PC-9 (cell line): ENCODE results near the gene CHRDL2. TPM values are rescaled to one million over a fixed set of nuclear protein-coding genes. Genes with fewer than 3 reads are reported as not detected.

Experiments used
- BruUV-seq: library from RNA; stranded (reverse); fragments of 400-500 nt; replicated peaks from 2 replicates; lab custom pipeline; 2021; lab: Mats Ljungman, UMichigan
- CTCF ChIA-PET: fragments of 300-600 bp; sonication (Branson Sonifier 250); formaldehyde crosslinking; loops from one replicate; lab custom pipeline; 2022; ENCODE audit warnings: antibody characterized with exemption; lab: Charles Lee
- POLR2A ChIA-PET: fragments of 300-600 bp; sonication (Branson Sonifier 250); formaldehyde crosslinking; loops from one replicate; lab custom pipeline; 2022; ENCODE audit warnings: antibody characterized with exemption; ENCODE audit not compliant: unreplicated experiment; lab: Charles Lee
- DNase-seq, 2 experiments: peaks; one replicate each; pipeline versions ENCODE4 v3.0.0 to v3.0.0-alpha.2; 2015 to 2022; ENCODE audit warnings: mixed read lengths in 1 of 2
- H2AFZ ChIP-seq: fragments of 200-600 bp; sonication (generic); 2 replicates; pipeline ENCODE4 v1.8.1; 2017; ENCODE audit warnings: antibody characterized with exemption
- H3F3A ChIP-seq: fragments of 200-600 bp; sonication (generic); 2 replicates; pipeline ENCODE4 v1.8.1; 2017; ENCODE audit warnings: antibody characterized with exemption, mild to moderate bottlenecking, low read depth; ENCODE audit not compliant: insufficient read depth
- H3K27ac ChIP-seq: fragments of 200-600 bp; sonication (generic); 2 replicates; pipeline ENCODE4 v1.6.1; 2016; ENCODE audit warnings: mixed run types
- H3K27me3 ChIP-seq: fragments of 200-600 bp; sonication (generic); 2 replicates; pipeline ENCODE4 v1.6.1; 2016; ENCODE audit warnings: low read depth, mixed run types; ENCODE audit not compliant: insufficient read depth
- H3K36me3 ChIP-seq: fragments of 200-600 bp; sonication (generic); 2 replicates; pipeline ENCODE4 v1.6.1; 2016; ENCODE audit warnings: low read depth, mixed run types
- H3K4me1 ChIP-seq: fragments of 200-600 bp; sonication (generic); replicated peaks from 2 replicates; pipeline ENCODE4 v1.6.1; 2016; ENCODE audit warnings: mixed run types; ENCODE audit not compliant: insufficient read depth
- H3K4me2 ChIP-seq: fragments of 200-600 bp; sonication (generic); 2 replicates; pipeline ENCODE4 v1.6.1; 2017; ENCODE audit warnings: mixed run types
- H3K4me3 ChIP-seq: fragments of 200-600 bp; sonication (generic); 2 replicates; pipeline ENCODE4 v1.6.1; 2016; ENCODE audit warnings: mixed run types
- H3K79me2 ChIP-seq: fragments of 200-600 bp; sonication (generic); 2 replicates; pipeline ENCODE4 v1.6.1; 2017; ENCODE audit warnings: low read depth, mixed run types
- H3K9me2 ChIP-seq: fragments of 200-600 bp; sonication (generic); 2 replicates; pipeline ENCODE4 v1.8.1; 2017; ENCODE audit warnings: mild to moderate bottlenecking; ENCODE audit not compliant: insufficient read depth
- H3K9me3 ChIP-seq: fragments of 200-600 bp; sonication (generic); 2 replicates; pipeline ENCODE4 v1.8.1; 2016; ENCODE audit warnings: low read depth; ENCODE audit not compliant: insufficient read depth
- H4K20me1 ChIP-seq: fragments of 200-600 bp; sonication (generic); 2 replicates; pipeline ENCODE4 v1.8.1; 2017; ENCODE audit not compliant: insufficient read depth
- EZH2 ChIP-seq: fragments of 200-600 bp; sonication (generic); IDR thresholded peaks from 2 replicates; pipeline ENCODE4 v1.8.0; 2017; ENCODE audit warnings: antibody characterized with exemption, low read depth
- intact Hi-C: fragments of 100-400 bp; cut with micrococcal nuclease; formaldehyde crosslinking; loops from one replicate; pipeline ENCODE4 v1.10.0; 2022; ENCODE audit not compliant: unreplicated experiment
- total RNA-seq: library from RNA; stranded (reverse); gene quantifications from 2 replicates; pipeline ENCODE4 v1.2.3, GENCODE V29; 2021
- TF ChIP-seq, protein P1 (sequence below): fragments of 200-600 bp; sonication (generic); conservative IDR thresholded peaks from 2 replicates; pipeline ENCODE4 v1.6.1; 2017; ENCODE audit warnings: mixed run types, antibody characterized with exemption, mild to moderate bottlenecking, moderate library complexity

Gene CHRDL2
- total RNA-seq, 1 experiment from 2014 or later: not detected

DNA sequence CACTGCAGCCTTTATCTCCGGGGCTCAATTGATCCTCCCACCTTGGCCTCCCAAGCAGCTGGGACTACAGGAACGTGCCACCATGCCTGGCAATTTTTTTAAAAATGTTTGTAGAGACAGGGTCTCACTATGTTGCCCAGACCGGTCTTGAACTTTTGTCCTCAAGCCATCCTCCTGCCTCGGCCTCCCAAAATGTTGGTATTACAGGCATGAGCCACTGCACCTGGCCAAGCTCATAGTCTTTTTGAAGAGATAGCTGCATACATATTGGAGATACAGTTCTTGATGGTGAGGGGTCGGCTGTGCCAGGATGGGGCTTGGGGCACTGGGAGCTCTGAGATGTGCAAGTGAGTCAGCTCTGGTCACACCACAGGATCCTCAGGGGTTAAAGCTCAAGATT, 53.2 kb downstream of the CHRDL2 start:
- Histone ChIP-seq H3K36me3 (no peaks in the 10 kb centered on the region), H3K27ac (no peak overlapping the region), H3K27me3 (no peaks in the 10 kb centered on the region), H3K9me3 (no peaks in the 10 kb centered on the region), H3K4me2 (no peak overlapping the region), H4K20me1 (no peaks in the 10 kb centered on the region), H3K9me2 (no peaks in the 10 kb centered on the region), H3K4me3 (no peak overlapping the region), H3K4me1 (peaks cover 11% of the 10 kb centered on the region), H3K79me2 (no peaks in the 10 kb centered on the region), H2AFZ (no peak overlapping the region), H3F3A (peaks cover 12% of the 10 kb centered on the region)
- TF ChIP-seq, protein P1, sequence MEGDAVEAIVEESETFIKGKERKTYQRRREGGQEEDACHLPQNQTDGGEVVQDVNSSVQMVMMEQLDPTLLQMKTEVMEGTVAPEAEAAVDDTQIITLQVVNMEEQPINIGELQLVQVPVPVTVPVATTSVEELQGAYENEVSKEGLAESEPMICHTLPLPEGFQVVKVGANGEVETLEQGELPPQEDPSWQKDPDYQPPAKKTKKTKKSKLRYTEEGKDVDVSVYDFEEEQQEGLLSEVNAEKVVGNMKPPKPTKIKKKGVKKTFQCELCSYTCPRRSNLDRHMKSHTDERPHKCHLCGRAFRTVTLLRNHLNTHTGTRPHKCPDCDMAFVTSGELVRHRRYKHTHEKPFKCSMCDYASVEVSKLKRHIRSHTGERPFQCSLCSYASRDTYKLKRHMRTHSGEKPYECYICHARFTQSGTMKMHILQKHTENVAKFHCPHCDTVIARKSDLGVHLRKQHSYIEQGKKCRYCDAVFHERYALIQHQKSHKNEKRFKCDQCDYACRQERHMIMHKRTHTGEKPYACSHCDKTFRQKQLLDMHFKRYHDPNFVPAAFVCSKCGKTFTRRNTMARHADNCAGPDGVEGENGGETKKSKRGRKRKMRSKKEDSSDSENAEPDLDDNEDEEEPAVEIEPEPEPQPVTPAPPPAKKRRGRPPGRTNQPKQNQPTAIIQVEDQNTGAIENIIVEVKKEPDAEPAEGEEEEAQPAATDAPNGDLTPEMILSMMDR: no peak
- no peak for TF ChIP-seq EZH2
- no TSS peak for BruUV-seq
- no peak for DNase-seq
- ChIA-PET CTCF (no interaction called here), POLR2A (no interaction called here)
- intact Hi-C loops: no loop called here

DNA sequence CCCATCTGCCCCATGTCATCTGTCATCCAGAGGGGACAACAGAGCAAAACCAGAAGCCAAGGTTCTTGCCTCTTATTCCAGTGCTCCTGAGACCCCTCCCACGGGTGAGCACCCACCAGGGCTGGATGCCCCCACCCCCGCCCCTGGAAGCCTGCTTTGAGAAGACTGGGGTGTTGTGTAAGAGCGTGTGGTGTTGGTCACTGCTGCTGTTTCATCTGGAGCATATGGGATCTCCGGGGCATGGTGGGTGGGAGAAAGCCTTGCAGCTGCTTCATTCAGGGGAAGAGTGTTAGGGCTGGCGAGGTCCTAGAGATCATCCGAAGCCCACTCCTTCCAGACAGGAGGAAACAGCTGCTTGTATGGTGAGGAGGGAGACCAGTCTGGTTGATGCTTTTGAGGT, 54.1 kb downstream of the CHRDL2 start:
- H3K36me3 ChIP-seq: no peaks in the 10 kb centered on the region
- no peak for TF ChIP-seq EZH2
- TF ChIP-seq, protein P1: no peak
- intact Hi-C loops: no loop called here
- H4K20me1 ChIP-seq: no peaks in the 10 kb centered on the region
- H3K9me2 ChIP-seq: no peaks in the 10 kb centered on the region
- H3K27ac ChIP-seq: no peak overlapping the region
- ChIA-PET POLR2A (interaction anchor here (0.6 kb wide), 1 partner anchor 689 kb away, joined by 3 read pairs; no protein-coding TSS in a partner anchor), CTCF (no interaction called here)
- BruUV-seq: no TSS peak
- peaks cover 21% of the 10 kb centered on the region for H3F3A ChIP-seq
- H3K27me3 ChIP-seq: no peaks in the 10 kb centered on the region
- no peak overlapping the region for H3K4me2 ChIP-seq
- no peaks in the 10 kb centered on the region for H3K79me2 ChIP-seq
- no peaks in the 10 kb centered on the region for H3K9me3 ChIP-seq
- H3K4me3 ChIP-seq: no peak overlapping the region
- no peak for DNase-seq
- peaks cover 20% of the 10 kb centered on the region for H3K4me1 ChIP-seq
- no peak overlapping the region for H2AFZ ChIP-seq

DNA sequence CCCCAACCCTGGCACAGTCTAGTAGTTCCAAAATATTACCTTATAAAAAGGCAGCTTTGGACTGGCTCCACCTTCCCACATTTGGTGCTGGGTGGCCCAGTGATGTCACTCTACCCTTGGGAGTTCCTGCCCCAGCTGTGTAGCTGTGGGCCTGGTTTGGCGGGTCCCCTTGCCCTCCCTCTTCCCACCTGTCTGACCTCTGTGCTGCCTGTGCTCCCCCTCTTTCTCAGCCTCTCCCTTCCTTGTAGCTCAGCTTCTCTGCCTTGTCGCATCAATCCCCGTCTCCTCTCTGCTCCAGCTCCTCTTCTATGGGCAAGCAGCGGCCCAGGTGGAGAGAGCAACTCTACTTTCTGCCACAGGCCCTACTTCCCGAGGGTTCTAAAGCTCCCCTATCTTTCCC, 54.6 kb downstream of the CHRDL2 start:
- no TSS peak for BruUV-seq
- no peak overlapping the region for H3K4me3 ChIP-seq
- intact Hi-C loops: no loop called here
- TF ChIP-seq, protein P1: no peak
- no peak for TF ChIP-seq EZH2
- H2AFZ ChIP-seq: no peak overlapping the region
- H3K9me3 ChIP-seq: no peaks in the 10 kb centered on the region
- H3F3A ChIP-seq: peaks cover 25% of the 10 kb centered on the region
- no peak overlapping the region for H3K4me2 ChIP-seq
- no peaks in the 10 kb centered on the region for H4K20me1 ChIP-seq
- ChIA-PET CTCF (no interaction called here), POLR2A (no interaction called here)
- H3K36me3 ChIP-seq: no peaks in the 10 kb centered on the region
- no peak for DNase-seq
- no peaks in the 10 kb centered on the region for H3K9me2 ChIP-seq
- no peaks in the 10 kb centered on the region for H3K27me3 ChIP-seq
- H3K79me2 ChIP-seq: no peaks in the 10 kb centered on the region
- H3K4me1 ChIP-seq: peaks cover 26% of the 10 kb centered on the region
- H3K27ac ChIP-seq: no peak overlapping the region
